K562 (cell line): ENCODE results near the gene GPR27. TPM values are rescaled to one million over a fixed set of nuclear protein-coding genes. Genes with fewer than 3 reads are reported as not detected.

Experiments
- MLX ChIP-seq, 2 experiments: fragments of 450-650 bp in 1 of 2; sonication (generic) in 1 of 2; formaldehyde crosslinking; conservative IDR thresholded peaks; 2 replicates each; pipeline versions ENCODE4 v1.4.0 to v1.8.1; 2020 to 2022; ENCODE audit warnings: mild to moderate bottlenecking in 1 of 2, missing genetic modification reagents in 1 of 2
- NFATC3 ChIP-seq: fragments of 450-650 bp; IDR thresholded peaks from 2 replicates; pipeline ENCODE4 v1.6.1; 2017; ENCODE audit warnings: mild to moderate bottlenecking
- NR2C2 ChIP-seq, 2 experiments: fragments of 200-800 bp in 1 of 2; sonication (Bioruptor generic) in 1 of 2; sonication (generic) in 1 of 2; formaldehyde crosslinking in 1 of 2; IDR thresholded peaks; 2 replicates each; pipeline versions ENCODE4 v1.6.1 to v1.8.0; 2016 to 2022; ENCODE audit warnings: mild to moderate bottlenecking in 1 of 2, missing compliant biosample characterization in 1 of 2, missing genetic modification characterization in 1 of 2, missing genetic modification reagents in 1 of 2
- RCOR1 ChIP-seq, 2 experiments: IDR thresholded peaks; 2 replicates each; pipeline ENCODE4 v1.6.1; 2012; ENCODE audit warnings: low read depth in 2 of 2, low read length in 2 of 2, borderline replicate concordance in 1 of 2, improper control_type of control experiment in 1 of 2
- ZNF24 ChIP-seq: fragments of 450-650 bp; IDR thresholded peaks from 2 replicates; pipeline ENCODE4 v1.6.1; 2016
- ZNF282 ChIP-seq: sonication (generic); formaldehyde crosslinking; IDR thresholded peaks from 2 replicates; pipeline ENCODE4 v1.8.1; 2023; ENCODE audit warnings: missing genetic modification reagents
- ZNF354B ChIP-seq: fragments of 250-450 bp; sonication (Bioruptor Pico); IDR thresholded peaks from 2 replicates; pipeline ENCODE4 v1.4.0; 2020
- polyA plus RNA-seq, 8 experiments: library from polyadenylated mRNA; depleted of rRNA in 4 of 8; stranded (reverse) in 5 of 8; unstranded in 3 of 8; fragments of >200 nt; fragmentation: Nextera tagmentation in 2 of 8; fragmentation: Illumina TruSeq in 1 of 8; extraction: Ambion mirVana in 2 of 8; extraction: Trizol in 1 of 8; gene quantifications; 2 replicates each; pipeline versions ENCODE4 v1.2.1 to v1.2.3, GENCODE V29; 2011 to 2014; ENCODE audit warnings: inconsistent platforms in 1 of 8, missing spikeins in 1 of 8
- total RNA-seq, 7 experiments: library from RNA; depleted of rRNA in 6 of 7; stranded (reverse); fragments of >200 nt in 6 of 7; fragmentation: Illumina TruSeq in 2 of 7; extraction: Trizol in 2 of 7; gene quantifications; 2 replicates each; pipeline versions ENCODE4 v1.2.1 to v1.2.3, GENCODE V29; 2011 to 2021; ENCODE audit warnings: low replicate concordance in 1 of 7
- TF ChIP-seq, protein P1 (sequence below): fragments of 250-450 bp; sonication (Bioruptor Pico); IDR thresholded peaks from 2 replicates; pipeline ENCODE4 v1.5.0; 2021; ENCODE audit warnings: mild to moderate bottlenecking, borderline replicate concordance
- TF ChIP-seq, protein P2 (sequence below): fragments of 150-350 bp; conservative IDR thresholded peaks from 2 replicates; pipeline ENCODE4 v1.6.1; 2014; ENCODE audit warnings: low read length
- TF ChIP-seq, protein P3 (sequence below): fragments of 250-450 bp; sonication (Bioruptor Pico); IDR thresholded peaks from 2 replicates; pipeline ENCODE4 v1.5.0; 2021

GPR27 gene
- total and polyA plus RNA-seq, 9 of the 15 experiments (the other 6 are each of a cell fraction or from before 2014, with no cell fraction given), result not detected

DNA sequence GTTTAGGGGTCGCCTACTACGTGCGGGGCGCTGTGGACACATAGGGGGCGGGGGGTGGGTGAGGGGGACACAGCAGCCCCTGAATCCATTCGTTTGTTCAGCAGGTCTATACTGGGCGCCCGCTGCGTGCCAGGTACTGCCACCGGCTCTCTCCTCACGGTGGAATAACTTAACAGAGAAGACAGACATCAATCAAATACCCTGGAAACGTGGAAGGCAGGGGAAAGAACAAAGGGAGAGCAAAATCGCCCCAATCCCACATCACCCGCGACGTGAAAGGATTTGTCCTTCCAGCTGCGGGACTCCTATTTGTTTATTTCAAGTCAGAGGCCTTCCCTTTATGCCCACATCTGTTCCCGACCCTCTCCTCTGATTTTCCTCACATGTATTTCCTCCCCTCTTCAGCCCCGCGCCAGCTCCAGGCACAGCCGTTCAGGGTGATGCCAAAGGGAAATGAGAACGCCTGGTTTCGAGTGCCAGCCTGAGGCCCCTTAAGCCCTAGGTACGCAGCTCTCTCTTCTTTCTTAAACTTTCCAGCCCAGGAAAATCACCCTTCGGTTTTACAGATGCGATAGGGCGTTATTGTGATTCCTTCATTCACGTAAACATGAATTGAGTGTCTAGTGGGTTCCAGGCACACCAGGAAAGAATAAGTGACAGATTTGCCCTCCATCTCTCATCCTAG is 32.0 kb downstream of the GPR27 start (continued):
- TF ChIP-seq, protein P1, sequence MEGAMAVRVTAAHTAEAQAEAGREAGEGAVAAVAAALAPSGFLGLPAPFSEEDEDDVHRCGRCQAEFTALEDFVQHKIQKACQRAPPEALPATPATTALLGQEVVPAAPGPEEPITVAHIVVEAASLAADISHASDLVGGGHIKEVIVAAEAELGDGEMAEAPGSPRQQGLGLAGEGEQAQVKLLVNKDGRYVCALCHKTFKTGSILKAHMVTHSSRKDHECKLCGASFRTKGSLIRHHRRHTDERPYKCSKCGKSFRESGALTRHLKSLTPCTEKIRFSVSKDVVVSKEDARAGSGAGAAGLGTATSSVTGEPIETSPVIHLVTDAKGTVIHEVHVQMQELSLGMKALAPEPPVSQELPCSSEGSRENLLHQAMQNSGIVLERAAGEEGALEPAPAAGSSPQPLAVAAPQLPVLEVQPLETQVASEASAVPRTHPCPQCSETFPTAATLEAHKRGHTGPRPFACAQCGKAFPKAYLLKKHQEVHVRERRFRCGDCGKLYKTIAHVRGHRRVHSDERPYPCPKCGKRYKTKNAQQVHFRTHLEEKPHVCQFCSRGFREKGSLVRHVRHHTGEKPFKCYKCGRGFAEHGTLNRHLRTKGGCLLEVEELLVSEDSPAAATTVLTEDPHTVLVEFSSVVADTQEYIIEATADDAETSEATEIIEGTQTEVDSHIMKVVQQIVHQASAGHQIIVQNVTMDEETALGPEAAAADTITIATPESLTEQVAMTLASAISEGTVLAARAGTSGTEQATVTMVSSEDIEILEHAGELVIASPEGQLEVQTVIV (CRISPR knock-in tag), result no peak
- TF ChIP-seq ZNF354B, result no peak
- TF ChIP-seq, protein P2, sequence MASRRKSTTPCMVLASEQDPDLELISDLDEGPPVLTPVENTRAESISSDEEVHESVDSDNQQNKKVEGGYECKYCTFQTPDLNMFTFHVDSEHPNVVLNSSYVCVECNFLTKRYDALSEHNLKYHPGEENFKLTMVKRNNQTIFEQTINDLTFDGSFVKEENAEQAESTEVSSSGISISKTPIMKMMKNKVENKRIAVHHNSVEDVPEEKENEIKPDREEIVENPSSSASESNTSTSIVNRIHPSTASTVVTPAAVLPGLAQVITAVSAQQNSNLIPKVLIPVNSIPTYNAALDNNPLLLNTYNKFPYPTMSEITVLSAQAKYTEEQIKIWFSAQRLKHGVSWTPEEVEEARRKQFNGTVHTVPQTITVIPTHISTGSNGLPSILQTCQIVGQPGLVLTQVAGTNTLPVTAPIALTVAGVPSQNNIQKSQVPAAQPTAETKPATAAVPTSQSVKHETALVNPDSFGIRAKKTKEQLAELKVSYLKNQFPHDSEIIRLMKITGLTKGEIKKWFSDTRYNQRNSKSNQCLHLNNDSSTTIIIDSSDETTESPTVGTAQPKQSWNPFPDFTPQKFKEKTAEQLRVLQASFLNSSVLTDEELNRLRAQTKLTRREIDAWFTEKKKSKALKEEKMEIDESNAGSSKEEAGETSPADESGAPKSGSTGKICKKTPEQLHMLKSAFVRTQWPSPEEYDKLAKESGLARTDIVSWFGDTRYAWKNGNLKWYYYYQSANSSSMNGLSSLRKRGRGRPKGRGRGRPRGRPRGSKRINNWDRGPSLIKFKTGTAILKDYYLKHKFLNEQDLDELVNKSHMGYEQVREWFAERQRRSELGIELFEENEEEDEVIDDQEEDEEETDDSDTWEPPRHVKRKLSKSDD, result no peak
- TF ChIP-seq, protein P3, sequence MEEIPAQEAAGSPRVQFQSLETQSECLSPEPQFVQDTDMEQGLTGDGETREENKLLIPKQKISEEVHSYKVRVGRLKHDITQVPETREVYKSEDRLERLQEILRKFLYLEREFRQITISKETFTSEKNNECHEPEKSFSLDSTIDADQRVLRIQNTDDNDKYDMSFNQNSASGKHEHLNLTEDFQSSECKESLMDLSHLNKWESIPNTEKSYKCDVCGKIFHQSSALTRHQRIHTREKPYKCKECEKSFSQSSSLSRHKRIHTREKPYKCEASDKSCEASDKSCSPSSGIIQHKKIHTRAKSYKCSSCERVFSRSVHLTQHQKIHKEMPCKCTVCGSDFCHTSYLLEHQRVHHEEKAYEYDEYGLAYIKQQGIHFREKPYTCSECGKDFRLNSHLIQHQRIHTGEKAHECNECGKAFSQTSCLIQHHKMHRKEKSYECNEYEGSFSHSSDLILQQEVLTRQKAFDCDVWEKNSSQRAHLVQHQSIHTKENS (CRISPR knock-in tag), result no peak
- TF ChIP-seq MLX (CRISPR knock-in tag; conservative IDR thresholded peaks at IDR 0.05), result no peak
- TF ChIP-seq ZNF24, result no peak
- TF ChIP-seq RCOR1 (IDR thresholded peaks at IDR 0.05; ENCODE audit: borderline replicate concordance in 1 of 2, low read depth in 2 of 2, low read length in 2 of 2), result no peak
- no peak for TF ChIP-seq ZNF282 (CRISPR knock-in tag)
- no peak for TF ChIP-seq NFATC3
- TF ChIP-seq NR2C2 (CRISPR knock-in tag; IDR thresholded peaks at IDR 0.05), result no peak
- no peak for TF ChIP-seq NR2C2 (tag; IDR thresholded peaks at IDR 0.05)
